GM18517 (cell line): ENCODE results near the gene SBNO2.
"Not testable (repeated sequence)": the region's sequence is repeated elsewhere in the genome, so short reads cannot be mapped to it uniquely, and the experiment has no call there.

Source experiments
- ATAC-seq: cut with Tn5 transposase; IDR thresholded peaks from one replicate; pipeline ENCODE4 v1.9.1; 2021; ENCODE audit warnings: mild to moderate bottlenecking, moderate library complexity; ENCODE audit not compliant: unreplicated experiment

Gene SBNO2

DNA sequence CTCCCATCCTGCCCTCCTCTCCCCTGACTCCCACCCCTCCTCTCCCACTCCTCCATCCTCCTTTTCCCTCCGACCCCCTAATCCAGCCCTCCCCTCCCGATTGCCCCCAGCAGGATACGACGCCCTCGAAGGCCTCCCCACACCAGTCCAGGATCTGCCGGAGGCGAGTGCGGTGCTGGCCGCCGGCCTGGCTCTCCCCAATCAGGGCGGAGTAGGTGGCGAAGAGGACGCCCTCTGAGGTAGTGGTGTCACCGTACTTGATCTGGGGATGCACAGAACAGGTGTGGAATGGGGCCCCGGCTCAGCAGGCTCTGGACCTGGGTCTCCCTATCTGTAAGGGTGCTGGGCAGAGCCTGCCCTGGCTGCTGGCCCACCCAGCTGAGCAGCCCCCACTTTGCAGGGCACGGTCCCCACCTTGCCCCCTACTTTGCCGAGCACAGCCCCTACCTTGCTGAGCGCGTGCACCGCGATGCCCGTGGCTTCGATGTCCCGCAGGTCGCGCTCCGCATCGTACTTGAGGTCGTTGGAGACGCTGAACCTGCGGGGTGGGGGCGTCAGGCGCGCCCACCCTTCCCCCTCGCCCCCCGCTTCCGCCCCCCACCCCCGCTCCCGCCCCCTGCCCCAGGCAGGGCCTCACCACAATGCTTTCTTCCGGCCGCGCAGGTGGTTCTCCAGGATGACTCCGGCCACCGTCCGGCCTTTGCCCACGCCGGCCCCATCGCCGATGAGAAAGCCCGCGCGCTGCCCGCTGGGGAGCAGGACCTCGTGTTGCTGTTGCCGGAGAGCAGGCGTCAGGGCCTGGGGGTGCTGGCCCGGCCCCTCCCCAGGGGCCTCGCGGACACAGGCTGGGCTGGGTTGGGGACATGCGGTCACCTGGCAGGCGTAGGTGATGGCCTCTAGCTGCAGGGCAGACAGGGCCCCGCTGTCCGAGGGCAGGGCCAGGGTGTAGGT is 51.8 kb downstream of the SBNO2 start:
- no peak for ATAC-seq

DNA sequence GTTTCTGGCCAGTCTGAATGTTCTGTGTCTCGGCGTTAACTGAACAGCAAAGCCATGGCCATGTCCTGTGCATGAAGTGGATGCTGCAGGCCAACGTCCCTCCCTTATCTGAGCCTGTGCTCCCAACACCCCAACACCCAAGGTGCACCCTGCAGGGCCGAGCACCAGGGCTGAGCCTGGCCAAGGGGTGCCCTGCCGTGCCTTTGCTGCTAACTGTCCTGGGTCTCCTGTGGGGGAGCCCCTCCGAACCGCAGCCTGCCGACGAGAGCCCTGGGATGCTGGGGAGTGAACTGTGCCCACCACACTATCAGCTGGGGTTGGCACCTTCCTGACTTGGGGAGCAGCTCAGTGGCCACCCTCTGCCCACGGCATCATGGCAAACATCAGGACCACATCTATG is 52.7 kb downstream of the SBNO2 start:
- ATAC-seq: no peak

DNA sequence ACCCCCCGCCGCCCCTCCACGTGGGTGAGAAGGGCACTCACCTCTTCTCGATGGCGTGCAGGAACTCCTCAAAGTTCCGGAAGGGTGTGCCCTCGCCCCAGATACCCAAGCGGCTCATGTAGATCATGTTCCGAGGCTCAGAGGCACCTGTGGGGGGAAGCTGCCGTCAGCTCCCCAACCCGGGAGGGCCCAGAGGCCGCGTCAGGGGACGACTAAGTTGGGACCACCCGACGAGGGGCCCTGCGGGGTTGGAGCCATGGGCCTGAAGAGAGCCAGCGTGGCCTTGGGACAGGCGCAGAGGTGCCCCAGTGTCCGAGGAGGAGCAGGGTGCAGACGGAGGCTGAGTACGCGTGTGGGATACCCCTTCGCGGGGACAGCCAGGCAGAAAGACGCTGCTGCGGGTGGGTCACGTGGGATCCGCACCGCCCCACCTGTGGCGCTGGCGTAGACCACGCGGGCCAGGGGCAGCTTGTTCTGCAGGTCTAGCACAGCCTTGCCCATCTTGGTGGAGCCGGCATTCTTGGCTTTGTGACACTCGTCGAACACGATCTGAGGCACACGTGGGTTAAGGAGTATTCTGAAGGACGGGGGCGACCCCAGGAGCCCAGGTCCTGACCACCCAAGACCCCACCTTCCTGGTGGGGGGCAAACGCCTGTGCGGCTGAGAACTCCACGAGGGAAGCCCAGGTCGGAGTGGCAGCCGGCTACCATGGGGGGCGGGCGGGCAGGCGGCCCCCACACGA is 54.4 kb downstream of the SBNO2 start:
- ATAC-seq: no peak

DNA sequence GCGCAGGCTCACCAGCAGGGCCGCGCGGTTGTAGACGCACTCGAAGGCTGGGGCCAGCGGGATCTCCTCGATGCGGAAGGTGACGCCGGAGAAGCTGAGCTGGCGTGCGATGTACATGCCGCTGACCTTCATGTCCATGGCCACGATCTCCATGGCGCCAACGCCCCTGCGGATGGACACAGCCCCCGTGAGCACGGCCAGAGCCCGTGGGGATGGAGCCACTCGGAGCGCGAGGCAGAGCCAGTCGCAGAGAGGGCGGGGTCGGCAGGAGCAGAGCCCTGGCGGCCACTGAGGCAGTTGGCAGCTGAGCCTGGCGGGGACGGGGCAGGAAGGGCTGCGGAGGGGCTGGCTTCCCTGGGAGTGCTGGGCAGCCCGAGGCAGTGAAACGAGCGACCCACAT is 55.1 kb downstream of the SBNO2 start:
- ATAC-seq: no peak

DNA sequence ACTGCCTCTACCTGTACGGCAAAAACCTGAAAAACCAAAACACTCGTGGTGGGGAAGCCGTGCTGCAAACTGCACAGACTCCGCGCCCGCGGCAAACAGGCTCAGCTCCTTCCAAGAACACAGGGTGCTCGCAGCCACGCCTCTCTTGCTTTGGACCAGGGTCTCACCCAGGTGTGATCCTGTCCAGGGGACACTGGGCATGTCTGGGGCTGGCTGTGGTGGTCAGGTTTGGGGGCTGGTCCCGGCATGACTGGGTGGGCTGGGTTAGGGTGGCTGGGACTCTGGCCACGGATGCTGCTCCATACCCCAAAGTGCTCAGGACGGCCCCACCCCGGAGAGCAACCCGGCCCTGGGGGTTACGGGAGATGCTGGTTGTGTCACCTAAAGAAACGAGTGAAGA is 56.4 kb downstream of the SBNO2 start:
- ATAC-seq: no peak

DNA sequence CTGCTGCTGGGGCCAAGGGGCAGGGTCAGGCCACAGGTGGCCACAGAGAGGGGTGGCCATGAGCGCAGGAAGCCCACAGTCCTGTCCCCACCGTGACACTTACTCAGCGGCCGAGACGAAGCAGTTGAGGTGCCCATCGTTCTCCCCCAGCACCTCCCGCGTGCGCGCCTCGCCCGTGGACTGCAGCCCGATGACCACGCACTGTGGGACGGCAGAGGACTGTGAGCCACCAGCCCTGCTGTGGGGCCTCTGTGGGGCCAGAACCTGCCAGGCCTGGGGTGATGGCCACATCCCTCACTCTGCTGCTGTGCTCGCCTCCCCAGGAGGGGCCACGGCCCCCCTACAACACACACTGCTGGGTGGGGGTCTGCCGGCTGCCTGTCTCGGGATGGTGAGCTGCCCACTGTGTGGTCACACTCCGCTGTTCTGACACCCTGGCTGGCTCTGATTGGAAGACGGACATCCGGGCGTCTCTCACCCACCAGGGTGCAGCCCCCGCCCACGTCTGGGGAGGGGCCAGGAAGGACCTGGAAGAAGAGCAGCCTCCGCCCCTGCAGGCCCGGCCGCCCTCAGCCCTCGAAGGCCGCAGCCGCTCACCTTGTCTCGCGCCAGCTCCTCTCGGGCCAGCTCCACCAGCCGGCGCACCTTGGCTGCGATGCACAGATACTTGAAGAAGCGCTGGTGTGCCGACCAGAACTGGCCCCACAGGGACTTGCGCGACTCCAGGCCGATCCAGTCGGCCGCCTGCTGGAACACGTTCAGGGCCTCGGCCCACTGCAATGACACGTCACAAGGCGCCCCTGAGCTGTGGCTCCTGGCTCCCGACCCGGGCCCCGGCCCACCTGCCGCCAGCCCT is 57.1 kb downstream of the SBNO2 start:
- ATAC-seq: no peak

DNA sequence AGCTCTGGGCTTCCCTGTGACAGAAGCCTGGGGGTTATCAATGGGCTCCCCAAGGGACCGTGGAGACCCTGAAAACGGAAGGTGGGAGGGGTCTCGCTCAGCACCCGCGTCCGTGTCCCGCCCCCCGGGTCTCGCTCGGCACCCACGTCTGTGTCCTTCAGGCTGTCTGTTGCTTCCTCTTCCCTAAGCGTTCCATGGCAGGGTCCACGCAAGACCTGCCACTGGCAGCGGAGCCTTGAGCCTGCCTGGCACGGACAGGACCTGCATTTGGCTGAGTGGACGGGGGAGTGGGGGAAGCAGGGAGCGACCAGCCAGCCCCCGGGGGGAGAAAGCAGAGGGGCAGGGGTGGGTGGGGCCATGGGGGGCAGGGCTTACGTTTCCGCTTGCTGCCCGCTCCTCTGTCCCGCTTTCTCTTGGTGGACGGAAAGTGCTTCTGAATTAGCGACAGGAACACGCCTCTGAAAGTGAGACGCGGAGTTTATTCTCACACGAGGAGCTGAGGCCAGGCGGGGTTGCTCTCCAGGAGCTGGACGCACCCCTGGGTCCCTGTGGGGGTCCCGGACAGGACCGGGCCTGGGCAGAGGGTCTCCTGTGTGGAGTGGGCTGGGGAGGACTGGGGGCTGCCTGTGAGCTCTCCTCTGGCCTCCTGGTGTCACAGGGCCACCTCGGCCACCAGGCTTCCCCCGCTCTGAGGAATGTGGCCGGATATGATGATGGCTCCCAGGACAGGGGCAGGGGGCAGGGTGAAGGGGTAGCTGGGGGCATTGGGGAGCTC is 58.2 kb downstream of the SBNO2 start:
- ATAC-seq: no peak

DNA sequence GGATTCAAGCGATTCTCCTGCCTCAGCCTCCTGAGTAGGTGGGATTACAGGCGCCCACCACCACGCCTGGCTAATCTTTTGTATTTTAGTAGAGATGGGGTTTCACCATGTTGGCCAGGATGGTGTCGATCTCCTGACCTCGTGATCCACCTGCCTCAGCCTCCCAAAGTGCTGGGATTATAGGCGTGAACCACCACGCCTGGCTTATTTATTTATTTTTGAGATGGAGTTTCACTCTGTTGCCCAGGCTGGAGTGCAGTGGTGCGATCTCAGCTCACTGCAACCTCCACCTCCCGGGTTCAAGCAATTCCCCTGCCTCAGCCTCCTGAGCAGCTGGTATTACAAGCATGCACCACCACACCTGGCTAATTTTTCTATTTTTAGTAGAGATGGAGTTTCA is 59.3 kb downstream of the SBNO2 start:
- ATAC-seq: not testable (repeated sequence)

DNA sequence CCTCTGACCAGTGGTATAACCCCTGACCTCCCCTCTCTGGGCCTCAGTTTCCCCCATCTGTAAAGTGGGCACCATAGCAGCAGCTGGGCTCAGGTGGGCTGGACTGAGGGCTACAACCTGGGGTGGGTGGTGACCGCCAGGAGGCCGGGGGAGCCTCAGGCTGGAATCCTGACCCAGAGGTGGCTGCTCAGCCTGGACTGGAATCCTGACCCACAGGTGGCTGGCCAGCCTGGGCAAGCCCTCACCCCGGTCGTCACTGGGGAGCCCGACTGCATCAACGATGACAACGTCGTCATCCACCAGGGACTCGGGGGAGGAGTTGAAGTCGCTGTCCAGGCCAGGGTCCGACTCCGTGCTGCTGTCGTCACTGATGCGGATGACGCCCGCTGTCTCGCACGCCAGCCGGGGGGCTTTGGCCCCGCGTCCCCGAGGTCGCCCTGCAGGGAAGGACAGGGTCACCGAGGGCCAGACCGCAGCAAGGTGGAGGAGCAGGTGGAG is 60.0 kb downstream of the SBNO2 start:
- no peak for ATAC-seq

DNA sequence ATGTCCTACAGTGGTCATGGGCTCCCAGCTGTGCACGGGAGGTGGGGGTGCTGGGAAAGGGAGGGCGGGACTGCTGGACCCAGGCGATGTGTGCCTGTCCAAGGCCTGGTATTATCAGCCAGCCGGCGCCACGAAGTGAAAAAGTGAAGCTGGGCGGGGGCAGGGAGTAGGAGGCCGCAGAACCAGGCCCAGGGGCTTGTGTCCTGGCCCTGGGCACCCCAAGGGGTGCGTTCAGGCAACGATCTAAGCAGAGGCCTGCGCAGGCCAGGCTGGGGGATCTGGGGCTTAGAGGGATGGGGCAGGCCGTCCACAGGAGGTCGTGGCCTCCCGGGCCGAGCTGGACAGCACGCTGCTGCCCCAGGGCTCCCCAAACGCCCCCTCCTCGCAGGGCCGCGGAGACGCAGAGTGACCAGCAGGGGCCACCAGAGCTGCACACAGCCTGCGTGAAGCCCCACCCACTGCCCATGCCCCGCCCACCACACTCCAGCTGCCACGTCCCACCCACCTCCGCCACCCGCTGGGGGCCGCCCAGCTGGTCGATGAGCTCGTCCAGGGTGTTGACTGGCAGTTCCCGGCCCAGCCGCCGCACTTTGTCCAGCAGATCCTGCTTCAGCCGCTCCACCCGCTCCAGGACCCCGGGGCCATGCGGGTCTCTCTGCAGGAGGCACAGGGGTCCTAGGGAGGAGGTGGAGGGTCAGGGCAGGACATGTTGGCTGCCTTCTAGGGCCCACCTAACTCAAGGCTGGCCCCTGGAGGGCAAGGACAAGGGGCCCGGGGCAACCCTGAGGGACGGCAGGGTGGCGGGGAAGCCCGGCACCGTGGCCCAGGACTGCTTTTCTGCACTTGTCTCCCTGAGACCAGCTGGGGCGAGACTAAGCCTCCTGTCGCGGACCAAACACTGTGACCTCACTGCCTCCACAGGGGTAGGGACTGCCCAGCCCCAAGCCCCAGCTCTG is 60.8 kb downstream of the SBNO2 start:
- no peak for ATAC-seq

DNA sequence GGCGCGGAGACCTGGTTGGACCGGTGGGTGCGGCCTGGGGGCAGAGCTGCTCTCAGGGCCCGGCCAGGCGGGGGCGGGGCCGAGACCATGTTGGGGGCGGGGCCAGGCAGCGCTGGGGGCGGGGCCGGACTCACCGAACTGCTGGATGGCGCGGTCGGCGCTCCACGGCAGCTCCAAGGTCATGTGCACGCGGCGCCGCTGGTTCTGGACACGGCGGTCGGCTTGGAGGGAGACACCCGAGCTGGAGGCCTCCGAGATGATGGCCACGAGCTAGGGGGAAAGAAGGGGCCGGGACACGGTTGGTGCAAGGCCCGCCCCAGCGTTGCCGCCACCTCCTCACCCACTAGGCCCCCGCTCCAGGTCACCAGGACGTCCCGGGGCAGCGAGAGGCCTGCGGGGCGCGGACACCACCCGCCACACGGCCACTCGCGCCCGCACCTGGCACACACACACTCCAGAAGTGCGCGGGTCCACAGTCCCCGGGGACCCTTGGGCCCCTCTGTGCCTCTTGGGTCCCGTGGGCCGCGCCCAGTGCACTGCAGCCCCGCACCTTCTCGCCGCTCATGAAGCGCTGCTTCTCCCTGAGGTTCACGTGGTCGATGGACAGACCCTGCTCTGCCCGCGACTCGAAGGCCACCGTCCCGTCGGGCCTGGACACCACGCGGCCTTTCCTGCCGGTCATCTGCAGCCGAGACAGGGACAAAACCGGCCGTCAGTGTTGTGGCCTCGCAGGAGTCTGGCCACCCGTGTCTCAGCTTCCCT is 61.6 kb downstream of the SBNO2 start:
- no peak for ATAC-seq

DNA sequence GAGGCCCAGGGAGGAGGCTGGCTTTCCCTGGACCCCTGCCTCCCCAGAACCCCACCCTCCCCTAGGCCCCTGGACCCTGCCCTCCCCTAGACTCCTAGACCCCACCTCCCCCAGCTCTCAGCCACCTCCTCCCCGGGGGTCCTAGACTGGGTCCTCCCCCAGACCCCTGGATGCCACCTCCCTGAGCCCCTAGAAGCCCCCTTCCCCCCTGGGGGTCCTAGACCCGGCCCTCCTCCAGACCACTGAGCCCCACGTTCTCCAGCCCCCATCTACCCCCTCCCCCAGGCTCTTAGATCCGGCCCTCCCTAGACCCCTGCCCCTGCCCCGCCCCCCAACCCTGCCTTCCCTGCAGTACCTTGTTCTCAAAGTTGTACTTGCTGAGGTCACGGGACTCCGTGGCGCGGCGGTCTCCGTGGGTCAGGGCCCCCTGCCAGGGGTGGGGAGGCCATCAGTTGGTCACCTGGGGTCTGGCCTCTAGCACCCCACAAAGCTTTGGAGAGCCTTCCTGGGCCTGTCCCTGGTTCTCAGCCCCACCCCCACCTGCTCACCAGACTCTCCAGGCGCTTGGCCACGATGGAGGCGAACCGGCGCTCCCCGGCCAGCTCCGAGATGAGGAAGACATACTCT is 62.3 kb downstream of the SBNO2 start:
- ATAC-seq: no peak

DNA sequence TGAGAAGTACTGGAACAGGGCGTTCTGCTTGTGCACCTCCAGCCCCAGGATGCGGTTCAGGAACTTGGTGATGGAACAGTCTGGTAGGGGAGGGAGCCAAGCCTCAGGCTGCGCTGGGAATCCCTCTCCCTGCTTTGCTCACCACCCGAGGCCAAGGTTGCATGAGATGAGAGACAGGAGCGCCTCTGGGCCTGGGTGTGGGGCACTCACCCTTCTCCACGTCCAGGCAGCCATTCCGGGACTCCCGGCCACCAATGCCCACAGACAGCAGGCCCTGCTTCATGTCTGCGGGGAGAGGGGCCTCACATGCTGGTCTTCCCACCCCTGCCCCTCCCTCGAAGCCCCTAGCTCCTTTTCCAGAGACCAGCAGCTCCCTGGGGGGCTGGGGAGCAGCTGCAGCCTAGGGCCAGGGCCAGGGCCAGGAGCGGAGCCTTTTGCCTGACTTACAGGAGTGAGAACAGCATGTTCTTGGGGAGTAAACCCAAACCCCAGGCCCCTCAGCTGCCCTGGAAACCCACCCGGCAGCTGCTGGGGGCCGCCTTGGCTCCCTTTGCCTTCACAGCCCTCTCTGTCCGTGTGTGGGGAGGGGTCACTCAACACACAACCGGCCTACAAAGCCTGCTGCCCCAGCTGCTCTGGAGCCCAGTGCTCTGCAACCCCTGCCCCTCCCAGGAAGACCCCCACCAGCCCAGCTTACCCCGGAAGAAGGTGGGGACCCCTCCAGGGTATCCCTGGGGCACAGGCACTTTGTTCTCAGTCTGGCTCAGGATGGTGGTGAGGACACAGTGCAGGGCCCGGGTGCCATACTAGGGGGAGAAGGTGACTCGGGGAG is 63.0 kb downstream of the SBNO2 start:
- no peak for ATAC-seq

DNA sequence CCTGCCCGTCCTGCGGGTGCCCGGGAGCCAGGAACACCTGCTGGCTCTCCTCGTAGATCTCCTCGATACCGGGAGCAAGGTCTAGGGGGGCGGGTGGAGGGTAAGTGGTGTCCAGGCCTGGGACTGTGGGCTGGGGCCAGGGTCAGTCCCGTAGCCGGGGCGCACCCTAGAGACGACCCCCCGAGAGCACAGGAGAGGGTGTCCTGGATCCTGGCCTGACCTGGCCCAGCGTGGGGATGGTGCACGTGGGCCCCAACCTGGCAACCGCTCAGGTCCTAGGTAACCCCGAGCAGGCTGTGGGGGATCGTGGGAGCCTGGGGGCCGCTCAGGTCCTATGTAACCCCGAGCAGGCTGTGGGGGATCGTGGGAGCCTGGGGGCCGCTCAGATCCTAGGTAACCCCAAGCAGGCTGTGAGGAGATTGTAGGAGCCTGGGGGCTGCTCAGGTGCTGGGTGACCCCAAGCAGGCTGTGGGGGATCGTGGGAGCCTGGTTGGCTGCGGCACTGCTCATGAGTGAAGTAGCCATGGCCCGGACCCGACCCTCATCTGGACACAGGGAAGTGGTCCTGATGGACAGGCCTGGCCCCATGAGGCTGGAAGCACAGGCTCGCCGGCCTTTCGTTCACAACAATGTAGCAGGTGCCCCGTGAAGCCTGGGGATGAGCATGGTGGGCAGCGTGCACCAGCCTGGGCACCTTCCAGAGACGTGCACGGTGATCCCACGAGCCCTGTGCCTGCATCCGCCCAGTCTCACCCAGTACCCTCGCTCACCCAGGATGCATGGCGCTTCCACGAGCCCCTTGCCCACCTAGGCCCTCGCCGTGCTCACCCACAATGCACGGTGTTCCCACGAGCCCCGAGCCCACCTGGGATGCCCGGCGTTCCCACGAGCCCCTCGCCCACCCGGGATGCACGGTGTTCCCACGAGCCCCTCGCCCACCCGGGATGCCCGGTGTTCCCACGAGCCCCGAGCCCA is 64.1 kb downstream of the SBNO2 start:
- no peak for ATAC-seq

DNA sequence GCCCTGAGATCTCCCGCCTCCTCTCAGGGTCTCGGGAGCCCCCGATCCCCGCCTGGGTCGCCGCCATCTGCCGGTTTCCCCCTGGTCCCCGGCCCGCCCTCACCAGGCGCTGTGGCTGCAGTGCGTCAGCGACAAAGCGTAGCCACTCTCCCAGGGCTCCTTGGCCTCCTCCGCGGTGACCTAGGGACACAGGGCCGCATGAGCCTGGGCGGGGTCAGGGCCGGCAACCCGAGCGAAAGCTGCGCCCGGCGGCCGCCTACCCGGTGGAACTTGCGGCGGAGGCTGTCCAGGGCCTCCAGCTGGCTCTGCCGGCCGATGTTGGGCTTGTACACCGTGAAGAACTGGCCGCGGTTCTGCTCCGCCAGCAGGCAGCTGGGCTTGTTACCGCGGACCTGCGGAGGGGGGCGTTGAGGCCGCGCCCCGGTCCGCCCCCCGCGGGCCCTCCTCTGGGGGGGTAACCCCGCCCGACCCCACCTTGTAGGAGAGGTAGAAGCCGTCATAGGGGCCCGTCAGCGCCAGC is 65.0 kb downstream of the SBNO2 start:
- no peak for ATAC-seq
